ENCODE data around the gene MPLKIP. TPM values are rescaled to one million over a fixed set of nuclear protein-coding genes. Genes with fewer than 3 reads are reported as not detected.

MPLKIP gene
- total RNA-seq, 3 donors from 2014 or later: 28.5 to 50.6 (median 50.1) TPM

- TF ChIP-seq POLR2AphosphoS5 (IDR thresholded peaks at IDR 0.05): no peak
- TF ChIP-seq CTCF (IDR thresholded peaks at IDR 0.05): no peak
- TF ChIP-seq POLR2A (IDR thresholded peaks at IDR 0.05): no peak
- DNase-seq (ENCODE audit: low spot score in 2 of 2): no peak
- no peaks in the 10 kb centered on the region for H3K9me3 ChIP-seq
- H3K4me1 ChIP-seq: no peaks in the 10 kb centered on the region
- no peaks in the 10 kb centered on the region for H3K36me3 ChIP-seq
- intact Hi-C loops (cut with DNase I; ENCODE audit: low total_unique reads): no loop called here
- H3K4me3 ChIP-seq: no peak overlapping the region
- no peaks in the 10 kb centered on the region for H3K27me3 ChIP-seq
- H3K27ac ChIP-seq: no peak overlapping the region
Observed at GRCh38 chr7:40167291-40167690, 32.9 kb upstream of the MPLKIP start.

- no peaks in the 10 kb centered on the region for H3K27me3 ChIP-seq
- TF ChIP-seq POLR2A (IDR thresholded peaks at IDR 0.05) (no peak), POLR2AphosphoS5 (IDR thresholded peaks at IDR 0.05) (no peak), CTCF (IDR thresholded peaks at IDR 0.05) (no peak)
- no peaks in the 10 kb centered on the region for H3K36me3 ChIP-seq
- H3K9me3 ChIP-seq: no peaks in the 10 kb centered on the region
- H3K4me3 ChIP-seq: no peak overlapping the region
- intact Hi-C loops (cut with DNase I; ENCODE audit: low total_unique reads): no loop called here
- no peak for DNase-seq (ENCODE audit: low spot score in 2 of 2)
- no peaks in the 10 kb centered on the region for H3K4me1 ChIP-seq
- H3K27ac ChIP-seq: no peak overlapping the region
Observed at GRCh38 chr7:40165216-40165615, 30.8 kb upstream of the MPLKIP start.

GRCh38 chr7:40162516-40162915, 28.1 kb upstream of the MPLKIP start:
- Histone ChIP-seq H3K36me3 (no peaks in the 10 kb centered on the region), H3K4me3 (no peak overlapping the region), H3K4me1 (no peaks in the 10 kb centered on the region), H3K27me3 (no peaks in the 10 kb centered on the region), H3K27ac (no peak overlapping the region), H3K9me3 (no peaks in the 10 kb centered on the region)
- TF ChIP-seq POLR2A (IDR thresholded peaks at IDR 0.05): no peak
- TF ChIP-seq CTCF (IDR thresholded peaks at IDR 0.05): no peak
- no peak for DNase-seq (ENCODE audit: low spot score in 2 of 2)
- intact Hi-C loops (cut with DNase I; ENCODE audit: low total_unique reads): no loop called here

- Histone ChIP-seq H3K4me1 (no peaks in the 10 kb centered on the region), H3K27ac (no peak overlapping the region), H3K36me3 (no peaks in the 10 kb centered on the region), H3K27me3 (no peaks in the 10 kb centered on the region), H3K9me3 (no peaks in the 10 kb centered on the region), H3K4me3 (no peak overlapping the region)
- intact Hi-C loops (cut with DNase I; ENCODE audit: low total_unique reads): no loop called here
- TF ChIP-seq POLR2AphosphoS5 (IDR thresholded peaks at IDR 0.05): no peak
- TF ChIP-seq POLR2A (IDR thresholded peaks at IDR 0.05): no peak
- TF ChIP-seq CTCF (IDR thresholded peaks at IDR 0.05): no peak
- DNase-seq (ENCODE audit: low spot score in 2 of 2): no peak
Observed at GRCh38 chr7:40156988-40157387, 22.6 kb upstream of the MPLKIP start.

- DNase-seq (ENCODE audit: low spot score in 2 of 2): no peak
- no peak for TF ChIP-seq CTCF (IDR thresholded peaks at IDR 0.05)
- no peak for TF ChIP-seq POLR2A (IDR thresholded peaks at IDR 0.05)
- TF ChIP-seq POLR2AphosphoS5 (IDR thresholded peaks at IDR 0.05): no peak
- no peaks in the 10 kb centered on the region for H3K27me3 ChIP-seq
- intact Hi-C loops (cut with DNase I; ENCODE audit: low total_unique reads): no loop called here
- H3K36me3 ChIP-seq: no peaks in the 10 kb centered on the region
- H3K4me1 ChIP-seq: no peaks in the 10 kb centered on the region
- H3K27ac ChIP-seq: no peak overlapping the region
- no peak overlapping the region for H3K4me3 ChIP-seq
- H3K9me3 ChIP-seq: no peaks in the 10 kb centered on the region
Observed at GRCh38 chr7:40151504-40151903, 17.1 kb upstream of the MPLKIP start.

Data from breast epithelium (tissue), 4 donors.